ENCODE measurements around the gene PNPLA2. TPM values are rescaled to one million over a fixed set of nuclear protein-coding genes. Genes with fewer than 3 reads are reported as not detected.

The PNPLA2 gene
- polyA plus RNA-seq, 3 donors = 26.8 to 321 (median 35.0) TPM

DNA sequence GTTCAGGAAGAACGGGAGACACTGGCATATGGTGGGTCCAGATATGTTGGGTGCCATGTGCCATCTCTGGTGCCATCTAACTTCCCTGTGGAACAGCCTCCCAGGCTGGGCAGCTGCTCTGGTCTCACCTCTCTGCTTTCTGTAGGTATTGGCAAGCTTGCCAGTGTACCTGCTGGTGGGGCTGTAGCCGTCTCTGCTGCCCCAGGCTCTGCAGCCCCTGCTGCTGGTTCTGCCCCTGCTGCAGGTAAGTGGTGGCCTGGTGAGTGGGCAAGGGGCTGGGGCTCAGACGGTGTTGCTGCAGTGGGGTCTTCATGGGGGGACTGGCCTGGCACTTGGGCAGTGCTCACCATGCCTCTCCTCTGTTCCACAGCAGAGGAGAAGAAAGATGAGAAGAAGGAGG, 6.3 kb upstream of the PNPLA2 start:
- Histone ChIP-seq H3K9me3 (replicated peaks in 1 of 2; ENCODE audit: control insufficient read depth in 1 of 2, insufficient read depth in 1 of 2, low read length in 2 of 2) (no peaks in the 10 kb centered on the region), H3K27ac (ENCODE audit: low read depth in 1 of 2, low read length in 2 of 2) (no peak overlapping the region), H4K20me1 (ENCODE audit: insufficient read depth, low read length) (peaks cover 40% of the 10 kb centered on the region), H3K4me2 (replicated peaks; ENCODE audit: extremely low read depth, low read length, poor library complexity, severe bottlenecking) (no peak overlapping the region), H3K79me2 (ENCODE audit: insufficient read depth, low read length) (peaks cover 44% of the 10 kb centered on the region), H3K4me1 (ENCODE audit: control insufficient read depth in 1 of 2, insufficient read depth in 2 of 2, low read length in 2 of 2) (peaks cover 24 to 30% of the 10 kb centered on the region in 2 donors), H3K4me3 (replicated peaks in 1 of 3; ENCODE audit: low read depth in 2 of 3, low read length in 3 of 3) (no peak overlapping the region), H3K27me3 (ENCODE audit: control insufficient read depth in 2 of 2, insufficient read depth in 2 of 2, low read length in 2 of 2) (no peaks in the 10 kb centered on the region), H3K36me3 (replicated peaks in 1 of 2; ENCODE audit: control insufficient read depth in 1 of 2, insufficient read depth in 2 of 2, low read length in 2 of 2) (peaks cover 23 to 29% of the 10 kb centered on the region in 2 donors), H2AFZ (ENCODE audit: insufficient read depth, low read depth, low read length, poor library complexity, severe bottlenecking) (no peak overlapping the region), H3K9ac (ENCODE audit: insufficient read depth, low read length, poor library complexity, severe bottlenecking) (no peak overlapping the region)
- Mint-ChIP-seq H3K27me3 (ENCODE audit: low read depth in 3 of 3) (peaks cover 0 to 1% (median 0%) of the 10 kb centered on the region in 3 donors), H3K4me3 (no peak overlapping the region), H3K36me3 (peaks cover 22 to 30% of the 10 kb centered on the region in 2 donors), H3K9me3 (peaks cover 0 to 2% (median 0%) of the 10 kb centered on the region in 7 donors), H3K4me1 (peaks cover 32% of the 10 kb centered on the region), H3K27ac (peak overlapping the region in 2 of 7 donors; percentile 26 to 50)
- DNase-seq = no peak
- intact Hi-C loops (cut with micrococcal nuclease) = no loop called here
- WGBS (ENCODE audit: insufficient coverage) = 100% methylated on average over 2 of the region's 3 CpGs
- TF ChIP-seq, protein P1, sequence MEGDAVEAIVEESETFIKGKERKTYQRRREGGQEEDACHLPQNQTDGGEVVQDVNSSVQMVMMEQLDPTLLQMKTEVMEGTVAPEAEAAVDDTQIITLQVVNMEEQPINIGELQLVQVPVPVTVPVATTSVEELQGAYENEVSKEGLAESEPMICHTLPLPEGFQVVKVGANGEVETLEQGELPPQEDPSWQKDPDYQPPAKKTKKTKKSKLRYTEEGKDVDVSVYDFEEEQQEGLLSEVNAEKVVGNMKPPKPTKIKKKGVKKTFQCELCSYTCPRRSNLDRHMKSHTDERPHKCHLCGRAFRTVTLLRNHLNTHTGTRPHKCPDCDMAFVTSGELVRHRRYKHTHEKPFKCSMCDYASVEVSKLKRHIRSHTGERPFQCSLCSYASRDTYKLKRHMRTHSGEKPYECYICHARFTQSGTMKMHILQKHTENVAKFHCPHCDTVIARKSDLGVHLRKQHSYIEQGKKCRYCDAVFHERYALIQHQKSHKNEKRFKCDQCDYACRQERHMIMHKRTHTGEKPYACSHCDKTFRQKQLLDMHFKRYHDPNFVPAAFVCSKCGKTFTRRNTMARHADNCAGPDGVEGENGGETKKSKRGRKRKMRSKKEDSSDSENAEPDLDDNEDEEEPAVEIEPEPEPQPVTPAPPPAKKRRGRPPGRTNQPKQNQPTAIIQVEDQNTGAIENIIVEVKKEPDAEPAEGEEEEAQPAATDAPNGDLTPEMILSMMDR (IDR thresholded peaks at IDR 0.05) = no peak

DNA sequence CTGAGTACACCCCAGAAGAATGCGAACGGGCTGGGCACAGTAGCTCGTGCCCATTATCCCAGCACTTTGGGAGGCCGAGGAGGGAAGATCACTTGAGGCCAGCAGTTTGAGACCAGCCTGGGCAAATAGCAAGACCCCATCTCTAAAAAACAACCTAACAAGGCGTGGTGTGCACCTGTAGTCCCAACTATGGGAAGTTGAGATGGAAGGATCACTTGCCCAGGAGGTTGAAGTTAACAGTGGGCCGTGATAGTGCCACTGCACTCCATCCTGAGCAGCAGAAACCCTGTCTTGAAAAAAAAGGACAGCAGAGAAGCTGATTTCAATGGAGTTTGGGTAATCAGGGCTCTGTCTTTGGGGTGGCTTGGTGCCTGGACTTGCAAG, 5.7 kb upstream of the PNPLA2 start:
- no peak for DNase-seq
- no peak overlapping the region for H3K4me2 ChIP-seq (replicated peaks; ENCODE audit: extremely low read depth, low read length, poor library complexity, severe bottlenecking)
- H4K20me1 ChIP-seq (ENCODE audit: insufficient read depth, low read length) = peaks cover 40% of the 10 kb centered on the region
- H3K79me2 ChIP-seq (ENCODE audit: insufficient read depth, low read length) = peaks cover 38% of the 10 kb centered on the region
- peaks cover 23 to 29% of the 10 kb centered on the region in 2 donors for H3K36me3 ChIP-seq (replicated peaks in 1 of 2; ENCODE audit: control insufficient read depth in 1 of 2, insufficient read depth in 2 of 2, low read length in 2 of 2)
- WGBS (ENCODE audit: insufficient coverage) = 96% methylated on average over 4 of the region's 6 CpGs
- peaks cover 0 to 5% (median 0%) of the 10 kb centered on the region in 3 donors for H3K27me3 Mint-ChIP-seq (ENCODE audit: low read depth in 3 of 3)
- H3K36me3 Mint-ChIP-seq = peaks cover 22 to 30% of the 10 kb centered on the region in 2 donors
- peaks cover 27% of the 10 kb centered on the region for H3K4me1 Mint-ChIP-seq
- peaks cover 22 to 30% of the 10 kb centered on the region in 2 donors for H3K4me1 ChIP-seq (ENCODE audit: control insufficient read depth in 1 of 2, insufficient read depth in 2 of 2, low read length in 2 of 2)
- H2AFZ ChIP-seq (ENCODE audit: insufficient read depth, low read depth, low read length, poor library complexity, severe bottlenecking) = no peak overlapping the region
- TF ChIP-seq, protein P1 (IDR thresholded peaks at IDR 0.05) = no peak
- H3K9me3 Mint-ChIP-seq = peaks cover 0 to 2% (median 0%) of the 10 kb centered on the region in 7 donors
- H3K27ac Mint-ChIP-seq = peak overlapping the region in 1 of 7 donors; percentile 19
- no peak overlapping the region for H3K4me3 Mint-ChIP-seq
- H3K4me3 ChIP-seq (replicated peaks in 1 of 3; ENCODE audit: low read depth in 2 of 3, low read length in 3 of 3) = no peak overlapping the region
- H3K27ac ChIP-seq (ENCODE audit: low read depth in 1 of 2, low read length in 2 of 2) = no peak overlapping the region
- intact Hi-C loops (cut with micrococcal nuclease) = no loop called here
- no peaks in the 10 kb centered on the region for H3K27me3 ChIP-seq (ENCODE audit: control insufficient read depth in 2 of 2, insufficient read depth in 2 of 2, low read length in 2 of 2)
- no peaks in the 10 kb centered on the region for H3K9me3 ChIP-seq (replicated peaks in 1 of 2; ENCODE audit: control insufficient read depth in 1 of 2, insufficient read depth in 1 of 2, low read length in 2 of 2)
- no peak overlapping the region for H3K9ac ChIP-seq (ENCODE audit: insufficient read depth, low read length, poor library complexity, severe bottlenecking)
